ENCODE results near the gene ABHD16A. TPM values are rescaled to one million over a fixed set of nuclear protein-coding genes. Genes with fewer than 3 reads are reported as not detected.

ABHD16A gene
- polyA plus RNA-seq, 1 donor from 2014 or later = 130 TPM

DNA sequence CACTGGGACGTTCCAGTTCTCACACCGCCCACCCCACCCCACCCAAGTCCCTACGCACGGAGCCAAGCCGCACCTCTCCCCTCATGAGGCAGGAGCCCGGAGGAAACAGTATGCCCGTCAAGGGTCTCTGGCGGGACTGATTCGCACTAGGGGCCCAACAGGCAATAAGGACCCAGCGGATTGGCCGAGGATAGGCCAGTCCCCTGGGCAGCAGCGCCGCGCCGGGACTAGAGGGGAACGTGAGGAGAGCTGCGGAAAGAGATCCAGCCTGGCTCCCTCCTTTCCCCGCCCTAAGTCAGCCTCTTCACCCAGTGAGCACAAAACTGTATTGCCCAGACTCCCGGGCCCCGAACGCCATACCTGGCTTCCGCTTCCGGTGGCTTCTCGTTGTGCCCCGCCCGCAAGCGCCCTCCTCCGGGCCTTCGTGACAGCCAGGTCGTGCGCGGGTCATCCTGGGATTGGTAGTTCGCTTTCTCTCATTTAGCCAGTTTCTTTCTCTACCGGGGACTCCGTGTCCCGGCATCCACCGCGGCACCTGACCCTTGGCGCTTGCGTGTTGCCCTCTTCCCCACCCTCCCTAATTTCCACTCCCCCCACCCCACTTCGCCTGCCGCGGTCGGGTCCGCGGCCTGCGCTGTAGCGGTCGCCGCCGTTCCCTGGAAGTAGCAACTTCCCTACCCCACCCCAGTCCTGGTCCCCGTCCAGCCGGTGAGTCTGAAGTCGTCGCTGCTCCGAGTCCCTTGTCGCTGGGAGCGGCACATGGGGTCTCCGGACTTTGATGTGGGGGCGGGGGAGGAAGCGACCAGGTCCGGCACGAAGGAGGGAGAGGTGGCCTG lies 37.4 kb downstream of the ABHD16A start, which contains the start of gene CSNK2B:
Gene CSNK2B, plus strand, starts transcription at position 580 of the 836 bp plus-strand sequence. CDS start 752 bp downstream, outside the sequence.
- Histone ChIP-seq H3K27ac (ENCODE audit: low read length) (peak within 1 kb of the TSS; percentile 85), H3K9ac (ENCODE audit: low read length) (peak within 1 kb of the TSS; percentile 87), H3K4me2 (ENCODE audit: low read length) (peak within 1 kb of the TSS; percentile 82), H3K9me2 (ENCODE audit: insufficient read depth, low read length) (no peaks in the 10 kb centered on the region), H3K9me3 (ENCODE audit: low read length) (no peaks in the 10 kb centered on the region), H3F3A (ENCODE audit: insufficient read depth, low read length, poor library complexity, severe bottlenecking) (no peaks in the 10 kb centered on the region), H3K79me2 (replicated peaks; ENCODE audit: insufficient read depth, low read length) (peaks cover 34% of the 10 kb centered on the region), H3K27me3 (ENCODE audit: insufficient read depth, low read depth, low read length) (no peaks in the 10 kb centered on the region), H3K36me3 (ENCODE audit: insufficient read depth, low read length) (no peaks in the 10 kb centered on the region), H4K20me1 (ENCODE audit: insufficient read depth) (no peaks in the 10 kb centered on the region), H3K4me3 (ENCODE audit: low read length) (peak within 1 kb of the TSS; percentile 88), H2AFZ (ENCODE audit: low read depth, low read length) (peak within 1 kb of the TSS; percentile 65)
- no peak for TF ChIP-seq RAD21 (conservative IDR thresholded peaks at IDR 0.05)
- TF ChIP-seq POLR2AphosphoS5 (IDR thresholded peaks at IDR 0.05) = peak; percentile 82
- peak; percentile 53 for TF ChIP-seq MXI1 (conservative IDR thresholded peaks at IDR 0.05; ENCODE audit: poor library complexity, severe bottlenecking)
- TF ChIP-seq, protein P1, sequence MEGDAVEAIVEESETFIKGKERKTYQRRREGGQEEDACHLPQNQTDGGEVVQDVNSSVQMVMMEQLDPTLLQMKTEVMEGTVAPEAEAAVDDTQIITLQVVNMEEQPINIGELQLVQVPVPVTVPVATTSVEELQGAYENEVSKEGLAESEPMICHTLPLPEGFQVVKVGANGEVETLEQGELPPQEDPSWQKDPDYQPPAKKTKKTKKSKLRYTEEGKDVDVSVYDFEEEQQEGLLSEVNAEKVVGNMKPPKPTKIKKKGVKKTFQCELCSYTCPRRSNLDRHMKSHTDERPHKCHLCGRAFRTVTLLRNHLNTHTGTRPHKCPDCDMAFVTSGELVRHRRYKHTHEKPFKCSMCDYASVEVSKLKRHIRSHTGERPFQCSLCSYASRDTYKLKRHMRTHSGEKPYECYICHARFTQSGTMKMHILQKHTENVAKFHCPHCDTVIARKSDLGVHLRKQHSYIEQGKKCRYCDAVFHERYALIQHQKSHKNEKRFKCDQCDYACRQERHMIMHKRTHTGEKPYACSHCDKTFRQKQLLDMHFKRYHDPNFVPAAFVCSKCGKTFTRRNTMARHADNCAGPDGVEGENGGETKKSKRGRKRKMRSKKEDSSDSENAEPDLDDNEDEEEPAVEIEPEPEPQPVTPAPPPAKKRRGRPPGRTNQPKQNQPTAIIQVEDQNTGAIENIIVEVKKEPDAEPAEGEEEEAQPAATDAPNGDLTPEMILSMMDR (IDR thresholded peaks at IDR 0.05; ENCODE audit: poor library complexity, severe bottlenecking) = peak; percentile 17

DNA sequence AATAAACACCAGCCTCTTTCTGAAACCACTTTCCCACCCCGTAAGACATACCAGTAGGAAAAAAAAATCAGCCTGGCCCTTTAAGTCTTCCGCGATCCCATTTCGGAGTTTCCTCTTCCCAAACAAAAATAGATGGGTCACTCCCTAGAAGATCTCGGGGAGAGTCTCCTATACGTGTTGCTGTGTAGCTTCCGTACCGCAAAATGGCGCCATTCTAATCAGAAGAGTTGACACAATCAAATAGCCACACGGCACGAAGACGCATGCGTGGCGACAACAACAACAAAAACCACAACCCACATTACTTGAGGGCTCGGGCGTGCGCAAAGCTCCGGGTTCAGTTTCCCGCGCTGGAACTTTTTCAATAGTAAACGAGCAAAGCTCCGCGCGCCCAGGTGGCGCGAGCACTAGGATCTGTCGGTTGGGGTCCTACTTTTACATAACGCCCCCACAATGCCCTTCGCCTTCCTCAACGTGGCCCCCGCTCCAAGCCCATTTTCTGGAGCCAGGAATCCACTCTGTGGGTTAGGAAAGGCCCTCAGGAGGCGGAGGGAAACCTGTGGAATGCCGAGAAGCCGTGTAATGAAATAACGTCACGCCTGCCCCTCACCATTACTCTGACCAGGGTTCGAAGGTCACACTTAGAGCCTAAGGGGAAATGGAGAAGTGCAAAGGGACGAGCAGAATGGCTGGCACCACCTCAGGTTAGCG lies 38.2 kb downstream of the ABHD16A start, which contains the start of gene GPANK1:
Gene GPANK1, minus strand, starts transcription at position 208 of the 711 bp plus-strand sequence. CDS start 519 bp downstream, outside the sequence.
- Histone ChIP-seq H3K79me2 (replicated peaks; ENCODE audit: insufficient read depth, low read length) (peaks cover 42% of the 10 kb centered on the region), H3K27me3 (ENCODE audit: insufficient read depth, low read depth, low read length) (no peaks in the 10 kb centered on the region), H3K36me3 (ENCODE audit: insufficient read depth, low read length) (no peaks in the 10 kb centered on the region), H3K4me3 (ENCODE audit: low read length) (peak within 1 kb of the TSS; percentile 88), H4K20me1 (ENCODE audit: insufficient read depth) (no peaks in the 10 kb centered on the region), H3K27ac (ENCODE audit: low read length) (peak within 1 kb of the TSS; percentile 85), H3K4me2 (ENCODE audit: low read length) (peak within 1 kb of the TSS; percentile 68), H2AFZ (ENCODE audit: low read depth, low read length) (peak within 1 kb of the TSS; percentile 65), H3K9me3 (ENCODE audit: low read length) (no peaks in the 10 kb centered on the region), H3F3A (ENCODE audit: insufficient read depth, low read length, poor library complexity, severe bottlenecking) (no peaks in the 10 kb centered on the region), H3K9ac (ENCODE audit: low read length) (peak within 1 kb of the TSS; percentile 87), H3K9me2 (ENCODE audit: insufficient read depth, low read length) (no peaks in the 10 kb centered on the region)
- TF ChIP-seq EP300 (conservative IDR thresholded peaks at IDR 0.05; ENCODE audit: poor library complexity, severe bottlenecking) (no peak), EZH2 (IDR thresholded peaks at IDR 0.05; ENCODE audit: borderline replicate concordance, insufficient read depth, low read length, poor library complexity, severe bottlenecking) (no peak), POLR2AphosphoS5 (IDR thresholded peaks at IDR 0.05) (peak; percentile 62), MXI1 (conservative IDR thresholded peaks at IDR 0.05; ENCODE audit: poor library complexity, severe bottlenecking) (peak; percentile 92), RAD21 (conservative IDR thresholded peaks at IDR 0.05) (no peak), TAF1 (IDR thresholded peaks at IDR 0.05; ENCODE audit: low read depth) (peak; percentile 62), SMC3 (conservative IDR thresholded peaks at IDR 0.05; ENCODE audit: poor library complexity) (peak; percentile 12)
- TF ChIP-seq, protein P1 (IDR thresholded peaks at IDR 0.05; ENCODE audit: poor library complexity, severe bottlenecking) = peak; percentile 26
- TF ChIP-seq, protein P2, sequence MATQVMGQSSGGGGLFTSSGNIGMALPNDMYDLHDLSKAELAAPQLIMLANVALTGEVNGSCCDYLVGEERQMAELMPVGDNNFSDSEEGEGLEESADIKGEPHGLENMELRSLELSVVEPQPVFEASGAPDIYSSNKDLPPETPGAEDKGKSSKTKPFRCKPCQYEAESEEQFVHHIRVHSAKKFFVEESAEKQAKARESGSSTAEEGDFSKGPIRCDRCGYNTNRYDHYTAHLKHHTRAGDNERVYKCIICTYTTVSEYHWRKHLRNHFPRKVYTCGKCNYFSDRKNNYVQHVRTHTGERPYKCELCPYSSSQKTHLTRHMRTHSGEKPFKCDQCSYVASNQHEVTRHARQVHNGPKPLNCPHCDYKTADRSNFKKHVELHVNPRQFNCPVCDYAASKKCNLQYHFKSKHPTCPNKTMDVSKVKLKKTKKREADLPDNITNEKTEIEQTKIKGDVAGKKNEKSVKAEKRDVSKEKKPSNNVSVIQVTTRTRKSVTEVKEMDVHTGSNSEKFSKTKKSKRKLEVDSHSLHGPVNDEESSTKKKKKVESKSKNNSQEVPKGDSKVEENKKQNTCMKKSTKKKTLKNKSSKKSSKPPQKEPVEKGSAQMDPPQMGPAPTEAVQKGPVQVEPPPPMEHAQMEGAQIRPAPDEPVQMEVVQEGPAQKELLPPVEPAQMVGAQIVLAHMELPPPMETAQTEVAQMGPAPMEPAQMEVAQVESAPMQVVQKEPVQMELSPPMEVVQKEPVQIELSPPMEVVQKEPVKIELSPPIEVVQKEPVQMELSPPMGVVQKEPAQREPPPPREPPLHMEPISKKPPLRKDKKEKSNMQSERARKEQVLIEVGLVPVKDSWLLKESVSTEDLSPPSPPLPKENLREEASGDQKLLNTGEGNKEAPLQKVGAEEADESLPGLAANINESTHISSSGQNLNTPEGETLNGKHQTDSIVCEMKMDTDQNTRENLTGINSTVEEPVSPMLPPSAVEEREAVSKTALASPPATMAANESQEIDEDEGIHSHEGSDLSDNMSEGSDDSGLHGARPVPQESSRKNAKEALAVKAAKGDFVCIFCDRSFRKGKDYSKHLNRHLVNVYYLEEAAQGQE (IDR thresholded peaks at IDR 0.05; ENCODE audit: borderline replicate concordance) = peak; percentile 38

Data from neural cell (in vitro differentiated cells).